Fibroblast of lung (primary cell): ENCODE results near the gene VMAC. TPM values are rescaled to one million over a fixed set of nuclear protein-coding genes. Genes with fewer than 3 reads are reported as not detected.

Experiments used
- DNase-seq, 2 donors: peaks; one replicate each; pipeline versions ENCODE4 v3.0.0 to v3.0.0-alpha.2; 2010; ENCODE audit warnings: low read depth in 2 of 2
- H2AFZ ChIP-seq: 2 replicates; pipeline ENCODE4 v1.5.1; 2012; ENCODE audit warnings: low read length, control low read depth, inconsistent platforms
- H3K27ac ChIP-seq: 2 replicates; pipeline ENCODE4 v1.5.1; 2011; ENCODE audit warnings: low read length, control low read depth; ENCODE audit not compliant: insufficient read depth
- H3K27me3 ChIP-seq: 2 replicates; pipeline ENCODE4 v1.5.1; 2011; ENCODE audit warnings: mild to moderate bottlenecking, low read length; ENCODE audit not compliant: control insufficient read depth, insufficient read depth
- H3K36me3 ChIP-seq: 2 replicates; pipeline ENCODE4 v1.5.1; 2011; ENCODE audit warnings: low read length; ENCODE audit not compliant: control insufficient read depth, insufficient read depth
- H3K4me1 ChIP-seq: 2 replicates; pipeline ENCODE4 v1.5.1; 2011; ENCODE audit warnings: low read length; ENCODE audit not compliant: control insufficient read depth, insufficient read depth; ENCODE audit errors: extremely low read depth
- H3K4me2 ChIP-seq: 2 replicates; pipeline ENCODE4 v1.5.1; 2011; ENCODE audit warnings: low read length, control low read depth; ENCODE audit not compliant: insufficient read depth; ENCODE audit errors: extremely low read depth
- H3K4me3 ChIP-seq, 4 experiments: fragments of 200-600 bp in 1 of 4; sonication (generic) in 1 of 4; replicated peaks in 1 of 4; 2 replicates each; pipeline ENCODE4 v1.5.1; 2011 to 2016; ENCODE audit warnings: low read length in 4 of 4, low read depth in 3 of 4, mild to moderate bottlenecking in 3 of 4, control low read depth in 2 of 4, inconsistent platforms in 1 of 4, mixed read lengths in 1 of 4; ENCODE audit not compliant: insufficient read depth in 1 of 4; ENCODE audit errors: control extremely low read depth in 1 of 4
- H3K79me2 ChIP-seq: 2 replicates; pipeline ENCODE4 v1.5.1; 2012; ENCODE audit warnings: mild to moderate bottlenecking, low read length, inconsistent platforms; ENCODE audit not compliant: control insufficient read depth, insufficient read depth
- H3K9ac ChIP-seq: 2 replicates; pipeline ENCODE4 v1.5.1; 2011; ENCODE audit warnings: mild to moderate bottlenecking, low read length, control low read depth; ENCODE audit not compliant: insufficient read depth
- H3K9me3 ChIP-seq: 2 replicates; pipeline ENCODE4 v1.5.1; 2012; ENCODE audit warnings: low read depth, low read length; ENCODE audit not compliant: control insufficient read depth, insufficient read depth
- H4K20me1 ChIP-seq: 2 replicates; pipeline ENCODE4 v1.5.1; 2011; ENCODE audit warnings: low read length; ENCODE audit not compliant: control insufficient read depth, insufficient read depth; ENCODE audit errors: extremely low read depth
- CTCF ChIP-seq, 2 donors: IDR thresholded peaks in 1 of 2; conservative IDR thresholded peaks in 1 of 2; 1 replicate in 1 of 2; 2 replicates in 1 of 2; pipeline ENCODE4 v1.5.1; 2011 to 2012; ENCODE audit warnings: low read length in 2 of 2, control low read depth in 1 of 2, inconsistent platforms in 1 of 2, low read depth in 1 of 2, mild to moderate bottlenecking in 1 of 2
- EZH2 ChIP-seq: IDR thresholded peaks from 2 replicates; pipeline ENCODE4 v1.5.1; 2012; ENCODE audit warnings: low read length, control low read depth, mild to moderate bottlenecking; ENCODE audit errors: missing control alignments
- polyA plus RNA-seq, 2 donors: library from polyadenylated mRNA; depleted of rRNA in 1 of 2; stranded (reverse) in 1 of 2; unstranded in 1 of 2; fragments of >200 nt; gene quantifications; 2 replicates each; pipeline ENCODE4 v1.2.1, GENCODE V29; 2011 to 2012; ENCODE audit warnings: missing spikeins in 1 of 2
- total RNA-seq: library from RNA; depleted of rRNA; stranded (reverse); fragments of >200 nt; gene quantifications from 2 replicates; pipeline ENCODE4 v1.2.1, GENCODE V29; 2014

Gene VMAC
- total and polyA plus RNA-seq, 2 donors (not counting 1 experiment from before 2014, with no cell fraction given), result 1.7 to 8.3 TPM

- H2AFZ ChIP-seq, result no peak overlapping the region
- DNase-seq, result peak; percentile 43 to 80
- peak overlapping the region; percentile 27 for H3K27ac ChIP-seq
- H3K79me2 ChIP-seq, result peaks cover 56% of the 10 kb centered on the region
- no peak overlapping the region for H3K4me3 ChIP-seq
- no peak for TF ChIP-seq CTCF (conservative IDR thresholded peaks at IDR 0.05 in 1 of 2, IDR thresholded peaks at IDR 0.05 in 1 of 2; ENCODE audit: low read depth in 1 of 2, low read length in 2 of 2)
- no peak for TF ChIP-seq EZH2
- H4K20me1 ChIP-seq, result no peaks in the 10 kb centered on the region
- peaks cover 6% of the 10 kb centered on the region for H3K36me3 ChIP-seq
- peaks cover 20% of the 10 kb centered on the region for H3K4me1 ChIP-seq
- H3K4me2 ChIP-seq, result no peak overlapping the region
- no peaks in the 10 kb centered on the region for H3K9me3 ChIP-seq
- peak overlapping the region; percentile 5 for H3K9ac ChIP-seq
- H3K27me3 ChIP-seq, result no peaks in the 10 kb centered on the region
Observed at GRCh38 chr19:5947435-5947834, 42.8 kb downstream of the VMAC start.

- H3K4me1 ChIP-seq, result peaks cover 23% of the 10 kb centered on the region
- DNase-seq, result no peak
- no peak overlapping the region for H3K9ac ChIP-seq
Observed at GRCh38 chr19:5948752-5949564, 44.3 kb downstream of the VMAC start.

More at GRCh38 chr19:5948752-5949564, 44.3 kb downstream of the VMAC start:
- Histone ChIP-seq H3K27ac (no peak overlapping the region), H3K36me3 (peaks cover 6% of the 10 kb centered on the region), H2AFZ (no peak overlapping the region), H3K4me3 (no peak overlapping the region), H3K4me2 (no peak overlapping the region), H4K20me1 (no peaks in the 10 kb centered on the region), H3K9me3 (no peaks in the 10 kb centered on the region), H3K79me2 (peaks cover 68% of the 10 kb centered on the region), H3K27me3 (no peaks in the 10 kb centered on the region)
- TF ChIP-seq EZH2, result no peak
- no peak for TF ChIP-seq CTCF (conservative IDR thresholded peaks at IDR 0.05 in 1 of 2, IDR thresholded peaks at IDR 0.05 in 1 of 2; ENCODE audit: low read depth in 1 of 2, low read length in 2 of 2)
